ENCODE results near the gene METTL16.

METTL16 gene

DNA sequence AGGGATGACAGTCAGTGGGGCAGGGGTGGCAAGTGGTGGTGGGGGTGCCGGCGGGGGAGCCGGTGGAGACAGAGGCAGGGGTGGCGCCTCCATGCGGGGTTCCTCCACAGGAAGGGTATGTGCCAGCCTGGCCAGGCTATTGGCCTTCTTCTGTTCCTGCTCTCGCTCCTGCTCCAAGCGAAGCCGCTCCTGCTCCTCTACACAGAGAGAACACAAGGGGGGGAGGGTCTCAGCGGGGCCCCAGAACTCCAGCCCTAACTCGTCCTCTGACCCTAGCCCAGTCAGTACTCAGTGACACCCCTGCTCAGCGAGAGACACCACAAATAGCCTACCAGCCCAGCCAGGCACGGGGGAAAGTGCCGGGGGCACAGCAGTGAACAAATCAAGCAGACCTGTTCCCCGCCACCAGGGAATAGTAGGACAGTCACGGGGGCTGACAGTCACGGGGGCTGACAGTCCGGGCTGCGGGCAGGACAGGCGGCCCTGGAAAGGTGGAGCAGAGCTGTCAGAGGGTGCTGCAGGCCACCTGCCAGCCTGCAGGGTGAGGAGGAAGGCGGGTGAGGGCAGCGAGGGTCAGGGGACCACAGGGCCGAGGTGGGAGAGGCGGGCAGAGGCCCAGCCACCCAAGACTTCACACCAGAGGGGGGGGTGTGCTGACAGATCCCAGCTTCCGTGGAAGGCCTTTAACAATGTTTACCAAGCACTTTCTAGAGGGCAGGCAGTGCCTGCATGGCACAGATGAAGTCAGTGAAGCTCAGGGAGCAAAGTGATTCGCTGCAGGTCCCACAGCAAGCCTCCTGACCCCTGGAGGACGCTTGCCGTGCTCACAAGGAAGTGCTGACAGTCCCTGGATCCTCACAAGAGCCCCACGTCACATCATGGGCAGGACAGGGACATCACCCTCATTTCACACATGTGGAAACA, 116.2 kb downstream of the METTL16 start:
- peak; percentile 65 for DNase-seq (ENCODE audit: low read depth)

DNA sequence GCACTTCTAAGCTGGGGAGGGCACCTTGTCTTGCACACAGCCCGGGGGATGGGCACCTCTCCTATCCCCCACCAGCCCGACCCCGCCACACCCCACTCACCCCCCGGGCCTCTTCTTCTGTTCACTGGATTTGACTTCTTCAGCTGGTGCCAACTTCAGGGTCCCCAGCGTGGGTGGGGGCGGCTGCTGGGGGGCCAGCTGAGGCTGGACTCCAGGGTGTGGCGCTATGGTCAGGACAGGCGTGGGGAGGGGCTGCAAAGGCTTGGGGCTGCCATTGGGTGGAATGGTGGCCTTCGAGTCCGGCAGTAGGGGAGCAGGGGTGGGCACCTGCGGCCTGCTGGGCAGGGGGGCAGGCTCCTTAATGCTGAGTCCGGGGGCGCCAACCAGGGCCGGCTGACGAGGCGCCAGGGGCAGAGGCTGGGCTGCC, 116.9 kb downstream of the METTL16 start:
- no peak for DNase-seq (ENCODE audit: low read depth)

DNA sequence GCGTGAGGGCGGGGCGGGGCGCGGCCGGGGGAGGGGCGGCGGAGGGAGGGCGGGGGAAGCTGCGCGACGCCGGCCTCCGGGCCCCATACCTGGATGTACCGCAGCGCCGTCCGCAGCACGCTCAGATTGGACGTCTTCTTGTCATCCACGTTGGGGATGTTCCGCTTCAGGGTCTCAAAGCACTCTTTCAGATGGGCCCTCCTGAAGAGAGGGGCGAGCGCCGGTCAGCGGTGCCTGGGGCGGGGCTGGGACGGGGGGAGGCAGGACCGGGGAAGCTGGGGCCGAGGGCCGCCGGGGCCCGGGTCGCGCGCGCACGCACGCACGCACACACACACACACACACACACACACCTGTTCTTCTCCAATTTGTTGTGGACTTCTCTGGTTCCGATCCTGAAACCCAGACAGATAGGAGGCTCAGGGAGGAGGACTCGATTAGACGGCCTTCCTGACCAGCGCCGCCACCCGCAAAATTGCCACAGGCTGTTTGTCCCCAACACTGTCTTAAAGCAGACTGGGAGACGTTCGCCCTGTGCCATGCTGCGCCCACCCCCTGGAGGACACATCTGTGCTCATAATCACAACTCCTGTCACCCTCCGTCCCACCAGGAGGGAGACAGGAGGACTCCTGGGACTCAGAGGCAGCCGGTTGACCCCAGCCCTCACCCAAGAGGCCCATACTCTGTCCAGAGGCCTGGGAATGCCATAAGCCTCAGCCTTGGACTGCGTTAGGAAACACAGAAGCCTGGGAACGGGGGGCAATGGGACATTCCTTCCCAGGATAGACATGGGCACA, 117.5 kb downstream of the METTL16 start:
- DNase-seq (ENCODE audit: low read depth): no peak

DNA sequence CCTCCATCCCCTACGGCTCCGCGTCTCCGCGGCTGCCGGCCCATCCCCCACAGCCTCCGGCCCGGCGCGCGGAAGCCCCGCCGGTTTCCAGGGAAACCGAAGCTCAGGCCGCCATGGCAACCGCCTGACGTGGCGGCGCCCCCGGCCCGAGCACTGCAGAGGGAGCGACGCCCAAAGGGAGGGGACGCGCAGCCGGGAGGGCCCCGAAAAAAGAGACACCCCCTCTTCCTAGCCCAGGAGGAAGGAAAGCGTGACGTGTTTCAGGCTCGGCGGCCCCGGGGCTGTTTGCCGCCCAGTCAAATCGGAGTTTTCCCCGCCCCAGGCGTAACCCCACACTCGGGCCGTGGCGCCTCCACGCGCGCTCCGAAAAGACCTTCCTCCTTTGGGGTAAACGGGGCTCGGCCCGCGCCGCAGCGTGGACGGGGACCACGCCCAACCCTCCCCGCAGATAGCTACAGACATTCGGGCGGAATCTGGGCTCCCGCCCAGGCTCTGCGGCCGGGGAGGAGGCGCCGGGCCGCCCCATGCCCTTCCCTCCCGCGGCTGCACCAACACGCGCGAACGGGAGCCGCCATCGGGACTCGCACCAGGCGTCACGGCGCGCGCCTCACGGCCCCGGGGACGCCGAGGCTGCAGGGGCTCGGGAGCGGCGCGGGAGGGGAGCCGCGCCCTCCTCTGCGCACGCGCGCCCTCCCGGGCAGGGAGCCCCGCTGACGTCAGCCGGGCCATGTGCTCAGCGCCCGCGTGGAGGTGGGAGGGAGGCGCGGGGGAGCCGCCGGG, 118.3 kb downstream of the METTL16 start:
- DNase-seq (ENCODE audit: low read depth): peak; percentile 84

DNA sequence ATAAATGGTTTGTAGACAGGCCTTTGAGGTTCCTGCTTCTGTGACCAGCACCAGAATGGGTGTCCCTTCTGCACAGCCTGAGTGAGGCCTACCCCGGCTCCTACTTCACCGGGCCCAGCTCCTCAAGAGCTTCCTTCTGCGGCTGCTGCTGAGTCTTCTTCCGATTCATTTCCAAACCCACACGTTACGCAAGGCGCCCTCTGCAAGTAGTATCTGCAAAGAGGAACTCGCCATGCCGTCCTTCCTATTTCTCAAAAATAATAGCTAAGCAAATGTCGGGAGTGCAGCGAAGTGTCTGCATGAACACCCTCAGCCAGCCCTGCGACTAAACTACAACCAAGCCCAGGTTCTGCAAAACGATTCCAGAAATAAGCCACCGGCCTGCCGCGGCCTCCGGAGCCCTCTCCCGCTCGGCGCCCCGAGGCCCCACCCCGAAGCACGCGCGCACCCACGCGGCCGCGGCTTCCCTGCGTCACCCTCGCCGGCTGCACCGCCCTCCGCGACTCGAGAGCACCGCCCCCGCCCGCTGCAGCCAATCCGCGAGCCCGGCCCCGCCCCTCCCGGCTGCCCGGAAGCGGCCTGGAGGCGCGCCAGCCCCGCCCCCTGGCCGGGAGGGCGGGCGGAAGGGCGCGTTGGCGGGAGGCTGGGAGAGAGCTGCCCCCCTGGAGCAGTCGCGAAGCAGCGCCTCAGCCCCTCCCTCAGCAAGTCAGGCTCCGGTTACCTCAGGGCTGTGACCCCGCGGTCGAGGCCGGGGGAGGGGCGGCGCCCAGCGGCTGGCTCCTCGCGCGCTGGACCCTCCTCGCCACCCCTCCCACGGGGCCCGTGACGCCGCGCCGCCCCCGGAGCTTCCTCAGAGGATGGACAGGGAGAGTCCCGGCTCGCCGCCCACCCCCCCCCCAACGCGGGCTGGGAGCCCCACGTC, 119.2 kb downstream of the METTL16 start:
- DNase-seq (ENCODE audit: low read depth): peak; percentile 97

DNA sequence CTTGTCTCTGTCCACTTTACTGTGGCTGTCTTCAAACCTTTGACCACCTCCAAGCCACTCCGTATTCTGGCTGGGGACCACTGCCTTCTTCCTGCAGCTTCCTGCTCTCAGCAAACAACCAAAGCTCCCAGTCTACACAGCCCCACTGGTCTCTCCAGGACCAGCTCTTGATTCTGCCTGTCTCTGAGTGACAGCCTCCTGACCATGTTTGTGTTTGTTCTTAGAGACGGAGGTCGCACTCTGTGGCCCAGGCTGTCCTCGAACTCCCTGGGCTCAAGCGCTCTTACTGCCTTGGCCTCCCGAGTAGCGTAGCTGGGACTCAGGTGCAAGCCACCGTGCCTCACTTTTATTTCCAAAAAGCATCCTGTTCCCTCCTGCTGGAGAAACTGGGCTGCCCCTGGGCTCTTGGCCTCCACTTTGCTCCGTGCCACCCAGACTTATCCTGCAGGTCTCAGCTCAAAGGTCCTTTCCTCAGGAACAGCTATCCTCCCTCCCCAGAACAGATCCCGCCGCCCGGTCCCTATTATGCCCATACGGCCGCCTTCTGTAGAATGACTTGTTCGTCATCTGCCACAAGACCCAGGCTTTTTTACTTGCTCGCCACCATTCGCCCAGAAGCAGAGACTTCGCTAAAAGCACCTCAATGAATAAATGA, 120.0 kb downstream of the METTL16 start:
- no peak for DNase-seq (ENCODE audit: low read depth)

DNA sequence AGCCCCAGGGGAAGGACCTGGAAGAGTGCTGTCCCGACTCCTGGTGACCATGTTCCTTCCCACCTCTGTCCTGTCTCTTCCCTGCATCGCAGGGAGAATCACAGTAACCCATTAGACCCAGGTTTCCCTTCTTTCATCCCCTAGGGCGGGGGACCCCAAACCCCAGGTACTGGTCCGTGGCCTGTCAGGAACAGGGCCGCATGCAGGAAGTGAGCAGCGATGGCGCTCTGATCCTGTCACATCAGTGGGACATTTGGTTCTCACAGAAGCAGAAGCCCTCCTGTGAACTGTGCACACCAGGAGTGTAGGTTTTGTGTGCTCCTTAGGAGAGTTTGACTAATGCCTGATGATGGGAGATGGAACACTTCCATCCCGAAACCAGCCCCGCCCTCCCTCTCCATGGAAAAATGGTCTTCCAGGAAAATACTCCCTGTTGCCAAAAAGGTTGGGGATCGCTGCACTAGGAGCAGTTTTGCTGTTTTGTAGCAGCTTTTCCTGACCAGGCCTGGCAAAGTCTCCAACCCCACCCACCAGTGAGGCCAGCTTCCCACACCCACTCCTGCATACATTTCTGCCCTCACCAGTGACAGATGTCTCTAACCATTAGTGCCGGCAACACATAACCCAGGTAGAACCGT, 121.4 kb downstream of the METTL16 start:
- no peak for DNase-seq (ENCODE audit: low read depth)

DNA sequence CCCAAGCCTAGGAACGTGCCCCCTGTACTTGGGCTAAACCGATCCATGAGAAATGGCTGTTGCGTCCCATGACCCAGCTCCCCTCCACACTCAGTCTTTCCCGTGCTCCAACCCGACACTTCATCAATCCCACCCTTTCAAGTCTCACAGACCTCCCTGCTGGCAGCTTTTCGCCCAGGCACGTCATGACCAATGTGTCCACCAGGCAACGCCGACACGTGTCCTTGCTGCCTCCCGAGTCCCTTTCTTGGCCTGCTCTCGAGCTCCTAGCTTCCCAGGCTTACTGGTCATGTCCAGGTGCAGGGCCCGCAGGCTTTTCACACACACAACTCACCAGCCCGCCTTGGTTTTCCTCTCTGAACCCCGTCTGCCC, 123.0 kb downstream of the METTL16 start:
- DNase-seq (ENCODE audit: low read depth): no peak

DNA sequence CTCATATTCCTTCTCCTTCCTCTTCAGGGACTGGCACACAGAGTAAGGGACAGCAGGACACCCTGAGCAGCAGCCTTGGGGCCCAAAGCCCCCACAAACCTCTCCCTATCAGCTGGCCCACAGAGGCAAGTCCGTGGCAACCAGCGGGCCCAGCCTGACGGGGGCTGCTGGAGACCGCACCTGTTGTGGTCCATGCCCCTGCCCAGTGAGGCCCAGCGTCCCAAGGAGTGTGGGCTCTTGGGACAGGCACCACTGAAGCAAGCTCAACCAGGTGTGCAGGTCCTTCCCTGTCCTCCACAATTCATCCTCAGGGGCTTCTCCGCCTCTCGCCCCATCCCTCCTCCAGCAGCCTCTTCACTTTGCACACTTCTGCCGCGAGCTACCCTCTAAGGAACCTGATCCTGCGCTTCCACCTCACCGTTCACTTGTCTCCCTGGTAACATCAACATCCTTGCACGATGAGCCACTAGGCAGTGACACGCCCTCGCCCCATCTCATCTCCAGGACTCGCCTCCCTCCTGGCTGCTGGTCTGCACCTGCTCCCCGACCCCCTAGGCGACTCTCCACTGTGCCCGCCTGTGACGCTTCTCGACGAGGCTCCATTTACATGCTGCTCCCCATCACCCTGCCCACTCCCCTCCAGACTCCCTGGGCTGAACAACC, 123.5 kb downstream of the METTL16 start:
- DNase-seq (ENCODE audit: low read depth): no peak

DNA sequence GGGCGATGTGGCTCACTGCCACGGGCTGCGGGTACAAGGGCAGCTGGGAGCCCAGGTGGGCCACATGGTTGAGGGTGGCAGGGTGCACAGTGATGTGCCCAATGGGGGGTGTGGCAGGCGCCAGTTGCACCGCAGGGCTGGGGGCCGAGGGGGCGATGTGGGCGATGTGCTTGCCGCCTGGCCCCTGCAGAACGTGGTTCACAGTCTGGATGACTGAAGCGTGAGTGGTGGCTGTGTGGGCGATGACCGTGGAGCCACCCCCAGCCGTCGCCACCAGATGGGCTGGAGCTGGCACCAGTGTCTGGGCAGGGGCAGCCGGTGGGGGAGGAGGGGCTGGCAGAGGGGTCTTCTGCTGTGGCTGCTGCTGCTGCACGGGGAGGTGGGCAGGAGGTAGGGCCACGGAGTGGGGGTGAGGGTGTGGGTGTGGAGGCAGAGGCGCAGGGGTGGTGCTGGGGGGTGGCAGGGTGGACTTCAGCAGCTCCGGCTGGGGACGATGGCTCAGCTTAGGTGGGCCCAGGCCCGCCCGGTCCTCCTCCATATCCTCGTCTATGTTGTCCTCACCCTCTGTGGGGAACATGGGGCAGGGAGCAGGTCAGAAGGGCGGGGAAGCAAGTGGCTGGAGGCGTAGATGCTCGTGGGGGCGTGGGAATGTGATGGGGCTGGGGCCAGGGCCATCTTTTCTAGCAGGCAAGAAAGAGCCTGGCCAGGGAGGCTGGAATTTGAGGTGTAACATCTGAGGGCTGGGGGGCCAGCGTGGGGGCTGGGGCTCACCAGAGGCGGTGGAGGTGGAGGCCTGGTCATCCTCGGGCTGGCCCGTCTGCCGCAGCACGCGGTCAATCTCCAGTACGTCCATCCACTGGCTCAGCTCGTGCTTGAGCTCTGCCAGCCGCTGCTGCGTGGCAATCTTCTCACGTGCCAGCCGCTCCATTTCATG, 124.3 kb downstream of the METTL16 start:
- DNase-seq (ENCODE audit: low read depth): no peak

DNA sequence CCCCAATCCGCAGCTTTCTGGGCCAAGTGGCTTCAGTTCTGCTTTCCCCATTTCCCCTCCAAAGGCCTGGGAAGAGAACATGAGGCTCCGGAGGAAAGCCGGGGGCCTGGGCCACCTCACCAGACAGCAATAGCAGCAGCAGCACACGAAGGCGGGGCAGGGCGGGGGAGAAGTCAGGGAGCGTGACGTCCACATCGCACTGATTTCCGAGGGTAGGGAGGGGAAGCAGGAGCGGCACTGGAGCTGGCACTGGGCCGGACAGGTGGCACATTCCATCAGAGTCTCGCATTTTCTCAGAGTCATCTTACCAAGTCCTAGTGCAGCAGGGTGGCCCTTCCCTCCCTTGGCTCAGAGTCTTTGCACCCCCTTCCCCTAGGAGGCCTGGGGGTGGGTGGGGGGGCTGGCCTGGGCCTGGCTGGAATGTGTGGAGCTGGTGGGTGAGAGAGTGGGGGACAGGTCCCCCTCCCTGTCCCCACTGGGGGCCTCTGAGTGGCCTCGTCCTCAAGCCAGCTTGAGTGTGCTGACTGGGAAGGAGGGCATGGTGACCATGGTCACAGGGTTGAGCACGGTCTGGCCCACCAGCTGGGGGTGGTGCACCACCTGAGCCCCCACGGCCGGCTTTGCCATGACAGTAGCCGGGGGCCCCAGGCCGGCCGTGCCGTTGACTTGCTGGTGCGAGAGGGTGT, 125.1 kb downstream of the METTL16 start:
- no peak for DNase-seq (ENCODE audit: low read depth)

DNA sequence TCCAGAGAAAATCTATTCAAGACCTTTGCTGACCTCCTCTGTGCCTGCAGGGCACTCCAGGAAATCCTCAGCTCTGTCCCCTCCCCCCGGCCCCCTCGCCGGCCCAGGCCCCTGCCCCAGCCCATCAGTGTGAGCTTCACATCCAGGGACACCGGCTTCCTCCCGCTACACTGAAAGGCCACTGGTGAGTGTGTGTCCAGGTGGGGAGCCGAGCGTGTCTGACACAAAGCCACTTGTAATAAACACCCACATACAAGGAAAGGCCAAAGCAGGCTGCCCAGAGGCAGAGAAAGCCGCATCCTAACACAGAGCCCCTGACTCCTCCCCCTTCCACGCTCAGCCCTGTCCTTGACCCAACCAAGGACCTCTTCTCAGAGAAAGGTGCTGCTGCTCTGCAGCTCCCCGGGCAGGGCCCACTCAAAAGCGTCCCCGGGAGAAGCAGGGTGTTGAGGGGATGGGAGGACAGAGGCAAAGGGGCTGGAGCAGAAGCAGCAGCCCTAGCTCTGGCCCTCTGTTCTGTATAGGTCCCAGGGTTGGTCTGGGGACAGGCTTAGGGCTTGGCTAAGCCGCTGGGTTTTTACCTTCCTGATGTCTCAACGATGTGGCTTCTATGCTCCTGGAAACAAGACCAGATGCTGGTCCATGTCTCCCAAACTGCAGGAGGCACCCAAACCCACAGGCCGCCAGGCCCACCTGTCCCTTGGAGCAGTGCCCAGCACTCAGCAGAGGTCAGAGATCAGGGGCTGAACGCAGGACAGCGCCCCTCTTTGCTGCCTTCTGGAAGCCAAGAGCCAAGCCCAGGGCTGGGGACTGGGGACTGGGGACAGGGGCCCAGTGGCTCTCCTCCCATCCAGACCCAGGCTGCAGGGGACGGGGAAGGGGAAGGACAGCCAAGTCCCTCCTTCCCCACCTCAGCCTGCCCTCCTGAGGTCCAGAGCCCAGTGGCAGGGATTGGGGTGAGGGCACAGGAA, 126.2 kb downstream of the METTL16 start:
- DNase-seq (ENCODE audit: low read depth): no peak

DNA sequence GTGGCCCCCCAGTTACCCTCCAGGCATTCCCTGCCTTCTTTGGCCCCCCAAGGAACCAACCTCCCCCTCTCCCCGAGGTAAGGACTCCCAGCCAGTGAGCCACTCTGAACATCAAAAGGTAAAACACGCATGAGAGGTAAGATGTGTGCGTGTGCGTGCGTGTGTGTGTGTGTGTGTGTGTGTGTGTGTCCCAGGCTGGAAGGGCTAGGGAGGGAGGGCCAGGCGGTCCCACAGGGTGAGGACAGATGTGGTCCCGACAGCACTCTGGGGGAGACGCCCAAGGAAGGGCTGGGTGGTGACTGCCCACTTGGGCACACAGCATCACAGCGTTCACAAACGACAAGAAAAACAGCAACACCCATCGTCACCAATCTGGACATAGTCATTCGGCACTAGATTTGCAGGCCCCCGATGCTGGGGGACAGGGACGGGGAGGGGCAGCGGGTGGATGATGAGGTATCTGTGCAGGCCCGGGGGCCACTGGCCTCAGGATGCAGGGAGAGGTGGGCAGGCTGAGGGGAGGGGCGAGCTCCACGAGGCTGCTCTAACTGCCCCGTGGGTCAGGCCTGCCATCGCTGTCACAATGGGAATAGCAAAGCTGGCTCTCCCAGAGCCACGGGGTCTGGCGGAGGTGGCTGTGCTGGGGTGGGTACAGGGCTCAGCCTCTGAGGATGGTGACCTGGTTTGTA, 127.1 kb downstream of the METTL16 start:
- DNase-seq (ENCODE audit: low read depth): no peak

DNA sequence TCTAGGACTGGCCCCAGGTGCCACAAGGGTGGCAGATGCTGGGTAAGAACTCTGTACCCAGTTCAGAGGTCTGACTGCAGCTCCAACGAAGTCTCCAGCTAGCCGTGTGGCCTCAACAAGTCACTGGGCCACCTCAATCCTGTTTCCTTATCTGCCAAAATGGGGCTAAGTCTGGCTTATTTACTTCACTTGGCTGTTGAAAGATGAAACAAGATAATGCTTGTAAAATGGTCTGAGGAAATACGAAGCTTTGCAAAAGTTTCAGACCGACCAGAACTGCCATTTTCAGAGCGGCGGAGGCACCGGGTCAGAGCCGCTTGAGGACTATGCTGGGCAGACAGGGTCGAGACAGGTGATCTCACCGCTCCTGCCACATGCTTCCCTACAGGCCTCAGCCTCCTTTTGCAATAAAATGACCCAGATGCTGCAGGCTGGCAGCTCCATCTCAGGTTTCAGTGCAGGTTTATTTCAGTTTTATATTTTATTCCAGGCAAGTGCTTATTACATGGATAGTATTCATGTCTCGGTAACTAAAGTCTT, 128.0 kb downstream of the METTL16 start:
- peak; percentile 36 for DNase-seq (ENCODE audit: low read depth)

DNA sequence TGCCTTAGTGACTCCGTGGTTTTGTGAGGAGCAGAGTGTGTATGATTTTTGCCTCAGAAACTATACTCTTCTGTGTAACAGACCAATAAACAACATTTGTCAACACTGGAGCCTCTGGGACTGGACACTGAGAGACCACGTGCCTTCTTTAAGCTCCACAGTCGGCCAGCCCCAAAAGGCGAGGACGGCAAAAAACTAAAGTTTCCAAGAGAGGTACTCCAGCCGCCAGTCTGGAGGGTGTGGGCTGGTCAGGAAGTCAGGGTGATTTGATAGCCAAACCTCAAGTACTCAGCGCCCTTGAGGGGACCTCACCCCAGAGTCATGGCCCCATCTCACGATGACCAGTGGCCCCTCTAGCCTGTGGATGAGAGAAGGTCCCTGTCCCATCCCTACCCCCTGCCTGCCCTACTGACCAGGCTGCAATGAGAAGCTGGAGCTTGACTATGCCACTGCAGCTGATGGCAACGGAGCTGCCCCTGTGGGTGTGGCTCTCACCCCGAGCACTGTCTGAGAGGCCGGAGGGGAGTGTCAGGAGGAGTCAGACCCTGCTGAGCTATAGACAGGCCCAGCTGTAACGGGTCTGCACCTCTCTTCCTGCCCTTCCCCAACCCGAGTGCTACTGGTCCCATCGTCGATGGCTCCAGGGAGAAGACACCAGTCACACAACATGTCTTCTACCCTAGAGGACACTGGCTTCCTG, 130.6 kb downstream of the METTL16 start:
- no peak for DNase-seq (ENCODE audit: low read depth)

Data from iris pigment epithelial cell (primary cell).